PC-9 (cell line): Measurements from ENCODE around the gene ISL2. TPM values are rescaled to one million over a fixed set of nuclear protein-coding genes. Genes with fewer than 3 reads are reported as not detected.

Experiments
- BruUV-seq: library from RNA; stranded (reverse); fragments of 400-500 nt; replicated peaks from 2 replicates; lab custom pipeline; 2021; lab: Mats Ljungman, UMichigan
- CTCF ChIA-PET: fragments of 300-600 bp; sonication (Branson Sonifier 250); formaldehyde crosslinking; loops from one replicate; lab custom pipeline; 2022; ENCODE audit warnings: antibody characterized with exemption; lab: Charles Lee
- POLR2A ChIA-PET: fragments of 300-600 bp; sonication (Branson Sonifier 250); formaldehyde crosslinking; loops from one replicate; lab custom pipeline; 2022; ENCODE audit warnings: antibody characterized with exemption; ENCODE audit not compliant: unreplicated experiment; lab: Charles Lee
- DNase-seq, 2 experiments: peaks; one replicate each; pipeline versions ENCODE4 v3.0.0 to v3.0.0-alpha.2; 2015 to 2022; ENCODE audit warnings: mixed read lengths in 1 of 2
- H2AFZ ChIP-seq: fragments of 200-600 bp; sonication (generic); 2 replicates; pipeline ENCODE4 v1.8.1; 2017; ENCODE audit warnings: antibody characterized with exemption
- H3F3A ChIP-seq: fragments of 200-600 bp; sonication (generic); 2 replicates; pipeline ENCODE4 v1.8.1; 2017; ENCODE audit warnings: antibody characterized with exemption, mild to moderate bottlenecking, low read depth; ENCODE audit not compliant: insufficient read depth
- H3K27ac ChIP-seq: fragments of 200-600 bp; sonication (generic); 2 replicates; pipeline ENCODE4 v1.6.1; 2016; ENCODE audit warnings: mixed run types
- H3K27me3 ChIP-seq: fragments of 200-600 bp; sonication (generic); 2 replicates; pipeline ENCODE4 v1.6.1; 2016; ENCODE audit warnings: low read depth, mixed run types; ENCODE audit not compliant: insufficient read depth
- H3K36me3 ChIP-seq: fragments of 200-600 bp; sonication (generic); 2 replicates; pipeline ENCODE4 v1.6.1; 2016; ENCODE audit warnings: low read depth, mixed run types
- H3K4me1 ChIP-seq: fragments of 200-600 bp; sonication (generic); replicated peaks from 2 replicates; pipeline ENCODE4 v1.6.1; 2016; ENCODE audit warnings: mixed run types; ENCODE audit not compliant: insufficient read depth
- H3K4me2 ChIP-seq: fragments of 200-600 bp; sonication (generic); 2 replicates; pipeline ENCODE4 v1.6.1; 2017; ENCODE audit warnings: mixed run types
- H3K4me3 ChIP-seq: fragments of 200-600 bp; sonication (generic); 2 replicates; pipeline ENCODE4 v1.6.1; 2016; ENCODE audit warnings: mixed run types
- H3K79me2 ChIP-seq: fragments of 200-600 bp; sonication (generic); 2 replicates; pipeline ENCODE4 v1.6.1; 2017; ENCODE audit warnings: low read depth, mixed run types
- H3K9me2 ChIP-seq: fragments of 200-600 bp; sonication (generic); 2 replicates; pipeline ENCODE4 v1.8.1; 2017; ENCODE audit warnings: mild to moderate bottlenecking; ENCODE audit not compliant: insufficient read depth
- H3K9me3 ChIP-seq: fragments of 200-600 bp; sonication (generic); 2 replicates; pipeline ENCODE4 v1.8.1; 2016; ENCODE audit warnings: low read depth; ENCODE audit not compliant: insufficient read depth
- H4K20me1 ChIP-seq: fragments of 200-600 bp; sonication (generic); 2 replicates; pipeline ENCODE4 v1.8.1; 2017; ENCODE audit not compliant: insufficient read depth
- EZH2 ChIP-seq: fragments of 200-600 bp; sonication (generic); IDR thresholded peaks from 2 replicates; pipeline ENCODE4 v1.8.0; 2017; ENCODE audit warnings: antibody characterized with exemption, low read depth
- intact Hi-C: fragments of 100-400 bp; cut with micrococcal nuclease; formaldehyde crosslinking; loops from one replicate; pipeline ENCODE4 v1.10.0; 2022; ENCODE audit not compliant: unreplicated experiment
- total RNA-seq: library from RNA; stranded (reverse); gene quantifications from 2 replicates; pipeline ENCODE4 v1.2.3, GENCODE V29; 2021
- TF ChIP-seq, protein P1 (sequence below): fragments of 200-600 bp; sonication (generic); conservative IDR thresholded peaks from 2 replicates; pipeline ENCODE4 v1.6.1; 2017; ENCODE audit warnings: mixed run types, antibody characterized with exemption, mild to moderate bottlenecking, moderate library complexity

The ISL2 gene
- total RNA-seq, 1 experiment from 2014 or later, result 0.24 TPM

DNA sequence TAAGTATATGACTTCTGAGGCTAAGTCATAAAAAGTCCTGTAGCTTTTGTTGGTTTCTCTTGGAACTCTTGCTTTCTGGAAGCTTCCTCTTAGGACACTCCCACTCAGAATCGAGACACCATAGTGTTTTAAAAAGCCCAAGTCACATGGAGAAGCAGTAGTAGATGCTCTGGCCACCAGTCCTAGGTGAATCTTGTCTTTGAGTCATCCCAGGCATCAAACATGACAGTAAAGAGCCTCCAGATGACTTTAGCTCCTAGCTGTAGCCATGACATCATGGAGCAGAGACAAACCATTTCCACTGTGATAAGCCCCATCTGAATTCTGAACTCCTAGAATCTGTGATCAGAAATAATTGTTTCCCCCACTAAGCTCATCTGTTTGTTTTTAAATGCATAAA, 42.1 kb downstream of the ISL2 start:
- Histone ChIP-seq H3F3A (no peaks in the 10 kb centered on the region), H3K4me1 (no peaks in the 10 kb centered on the region), H3K79me2 (no peaks in the 10 kb centered on the region), H3K4me2 (no peak overlapping the region), H3K9me2 (no peaks in the 10 kb centered on the region), H4K20me1 (no peaks in the 10 kb centered on the region), H2AFZ (no peak overlapping the region), H3K4me3 (no peak overlapping the region), H3K36me3 (no peaks in the 10 kb centered on the region), H3K27ac (no peak overlapping the region), H3K9me3 (no peaks in the 10 kb centered on the region), H3K27me3 (no peaks in the 10 kb centered on the region)
- TF ChIP-seq EZH2, result no peak
- TF ChIP-seq, protein P1, sequence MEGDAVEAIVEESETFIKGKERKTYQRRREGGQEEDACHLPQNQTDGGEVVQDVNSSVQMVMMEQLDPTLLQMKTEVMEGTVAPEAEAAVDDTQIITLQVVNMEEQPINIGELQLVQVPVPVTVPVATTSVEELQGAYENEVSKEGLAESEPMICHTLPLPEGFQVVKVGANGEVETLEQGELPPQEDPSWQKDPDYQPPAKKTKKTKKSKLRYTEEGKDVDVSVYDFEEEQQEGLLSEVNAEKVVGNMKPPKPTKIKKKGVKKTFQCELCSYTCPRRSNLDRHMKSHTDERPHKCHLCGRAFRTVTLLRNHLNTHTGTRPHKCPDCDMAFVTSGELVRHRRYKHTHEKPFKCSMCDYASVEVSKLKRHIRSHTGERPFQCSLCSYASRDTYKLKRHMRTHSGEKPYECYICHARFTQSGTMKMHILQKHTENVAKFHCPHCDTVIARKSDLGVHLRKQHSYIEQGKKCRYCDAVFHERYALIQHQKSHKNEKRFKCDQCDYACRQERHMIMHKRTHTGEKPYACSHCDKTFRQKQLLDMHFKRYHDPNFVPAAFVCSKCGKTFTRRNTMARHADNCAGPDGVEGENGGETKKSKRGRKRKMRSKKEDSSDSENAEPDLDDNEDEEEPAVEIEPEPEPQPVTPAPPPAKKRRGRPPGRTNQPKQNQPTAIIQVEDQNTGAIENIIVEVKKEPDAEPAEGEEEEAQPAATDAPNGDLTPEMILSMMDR, result no peak
- no peak for DNase-seq
- BruUV-seq, result no TSS peak
- POLR2A ChIA-PET, result no interaction called here
- CTCF ChIA-PET, result no interaction called here
- intact Hi-C loops, result no loop called here

DNA sequence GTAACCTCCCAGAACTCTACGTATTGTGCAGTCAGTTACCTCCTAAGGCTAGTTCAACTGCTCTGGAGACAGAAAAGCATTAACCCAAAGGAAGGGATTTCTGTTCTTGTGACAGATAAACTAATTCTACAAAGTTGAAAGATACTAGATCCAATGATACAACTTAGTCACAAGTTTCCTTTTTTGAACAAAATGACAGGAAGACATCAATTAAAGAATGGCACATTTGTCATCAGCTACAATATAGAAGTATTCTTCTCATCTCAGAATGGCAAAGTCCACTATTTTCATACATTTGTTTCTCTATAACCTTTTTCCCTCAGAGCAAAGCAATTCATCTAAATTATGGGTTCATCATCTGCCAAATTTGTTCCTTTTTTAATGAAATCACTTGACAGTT, 43.7 kb downstream of the ISL2 start:
- TF ChIP-seq, protein P1, result no peak
- no peak for TF ChIP-seq EZH2
- Histone ChIP-seq H3K4me1 (no peaks in the 10 kb centered on the region), H3K36me3 (no peaks in the 10 kb centered on the region), H3K4me3 (no peak overlapping the region), H3K79me2 (no peaks in the 10 kb centered on the region), H2AFZ (no peak overlapping the region), H3K4me2 (no peak overlapping the region), H3K27ac (no peak overlapping the region), H3K27me3 (no peaks in the 10 kb centered on the region), H3K9me2 (no peaks in the 10 kb centered on the region), H3F3A (no peaks in the 10 kb centered on the region), H3K9me3 (no peaks in the 10 kb centered on the region), H4K20me1 (no peaks in the 10 kb centered on the region)
- POLR2A ChIA-PET, result no interaction called here
- BruUV-seq, result no TSS peak
- intact Hi-C loops, result no loop called here
- DNase-seq, result no peak
- CTCF ChIA-PET, result no interaction called here

DNA sequence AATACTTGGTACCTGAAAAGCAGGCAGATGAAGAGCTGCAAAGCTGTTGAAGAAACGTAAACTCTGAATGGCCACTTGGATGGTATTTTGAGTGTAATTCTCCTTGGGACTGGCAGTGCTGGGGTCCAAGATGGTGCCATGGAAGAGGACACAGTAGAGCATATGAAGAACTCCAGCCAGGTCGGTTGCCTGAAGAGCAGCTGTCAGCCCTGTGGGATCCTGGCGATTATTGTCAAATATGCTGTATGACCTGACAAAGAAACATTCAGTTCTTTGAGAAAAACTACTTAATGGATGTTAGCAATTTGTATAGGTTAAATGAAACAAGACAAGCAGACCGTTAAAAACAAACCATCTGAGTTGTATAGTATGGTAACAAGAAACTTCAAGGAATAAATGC, 44.8 kb downstream of the ISL2 start:
- H4K20me1 ChIP-seq, result no peaks in the 10 kb centered on the region
- CTCF ChIA-PET, result no interaction called here
- H2AFZ ChIP-seq, result no peak overlapping the region
- TF ChIP-seq, protein P1, result no peak
- TF ChIP-seq EZH2, result no peak
- intact Hi-C loops, result no loop called here
- no peak overlapping the region for H3K27ac ChIP-seq
- no TSS peak for BruUV-seq
- H3K4me2 ChIP-seq, result no peak overlapping the region
- no peaks in the 10 kb centered on the region for H3K79me2 ChIP-seq
- H3K9me2 ChIP-seq, result no peaks in the 10 kb centered on the region
- H3K4me1 ChIP-seq, result no peaks in the 10 kb centered on the region
- DNase-seq, result no peak
- H3F3A ChIP-seq, result no peaks in the 10 kb centered on the region
- POLR2A ChIA-PET, result no interaction called here
- no peaks in the 10 kb centered on the region for H3K9me3 ChIP-seq
- no peak overlapping the region for H3K4me3 ChIP-seq
- H3K27me3 ChIP-seq, result no peaks in the 10 kb centered on the region
- no peaks in the 10 kb centered on the region for H3K36me3 ChIP-seq
